Peyer's patch (tissue), 4 donors: ENCODE measurements around the gene EFNA5.

Experiments used
- POLR2A ChIP-seq, 2 donors: fragments of 450-650 bp; IDR thresholded peaks; one replicate each; pipeline ENCODE4 v1.5.1; 2017; ENCODE audit warnings: antibody characterized with exemption in 2 of 2, mild to moderate bottlenecking in 2 of 2, moderate library complexity in 2 of 2
- TF ChIP-seq, protein P1 (sequence below), 6 experiments: fragments of 450-650 bp in 4 of 6; fragments of 200-600 bp in 2 of 6; sonication (generic) in 1 of 6; IDR thresholded peaks; one replicate each; pipeline ENCODE4 v1.5.1; 2017 to 2019; ENCODE audit warnings: antibody characterized with exemption in 6 of 6, mild to moderate bottlenecking in 3 of 6, moderate library complexity in 1 of 6

DNA sequence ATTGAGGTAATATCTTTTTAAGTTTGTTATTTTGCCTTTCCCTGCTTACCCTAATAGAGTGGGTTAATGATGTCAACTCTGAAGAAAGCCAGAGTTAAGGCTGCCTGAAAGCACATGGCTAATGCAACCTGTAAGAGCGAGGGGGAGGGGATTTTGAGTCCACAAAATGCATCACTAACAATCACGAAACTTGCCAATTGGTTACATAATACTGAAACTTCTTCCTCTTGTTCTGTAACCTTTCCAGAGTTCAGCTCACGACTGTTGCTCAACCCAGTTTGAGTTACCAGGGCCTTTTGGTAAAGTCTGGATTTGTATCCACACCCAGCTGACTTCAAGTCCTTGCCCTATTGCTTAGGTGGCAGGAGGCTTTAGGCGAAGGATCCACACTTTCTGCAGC lies 308.8 kb downstream of the EFNA5 start:
- TF ChIP-seq, protein P1, sequence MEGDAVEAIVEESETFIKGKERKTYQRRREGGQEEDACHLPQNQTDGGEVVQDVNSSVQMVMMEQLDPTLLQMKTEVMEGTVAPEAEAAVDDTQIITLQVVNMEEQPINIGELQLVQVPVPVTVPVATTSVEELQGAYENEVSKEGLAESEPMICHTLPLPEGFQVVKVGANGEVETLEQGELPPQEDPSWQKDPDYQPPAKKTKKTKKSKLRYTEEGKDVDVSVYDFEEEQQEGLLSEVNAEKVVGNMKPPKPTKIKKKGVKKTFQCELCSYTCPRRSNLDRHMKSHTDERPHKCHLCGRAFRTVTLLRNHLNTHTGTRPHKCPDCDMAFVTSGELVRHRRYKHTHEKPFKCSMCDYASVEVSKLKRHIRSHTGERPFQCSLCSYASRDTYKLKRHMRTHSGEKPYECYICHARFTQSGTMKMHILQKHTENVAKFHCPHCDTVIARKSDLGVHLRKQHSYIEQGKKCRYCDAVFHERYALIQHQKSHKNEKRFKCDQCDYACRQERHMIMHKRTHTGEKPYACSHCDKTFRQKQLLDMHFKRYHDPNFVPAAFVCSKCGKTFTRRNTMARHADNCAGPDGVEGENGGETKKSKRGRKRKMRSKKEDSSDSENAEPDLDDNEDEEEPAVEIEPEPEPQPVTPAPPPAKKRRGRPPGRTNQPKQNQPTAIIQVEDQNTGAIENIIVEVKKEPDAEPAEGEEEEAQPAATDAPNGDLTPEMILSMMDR (IDR thresholded peaks at IDR 0.05), result no peak
- TF ChIP-seq POLR2A (IDR thresholded peaks at IDR 0.05), result no peak
